ENCODE data around the gene FAM53A.

The FAM53A gene

DNA sequence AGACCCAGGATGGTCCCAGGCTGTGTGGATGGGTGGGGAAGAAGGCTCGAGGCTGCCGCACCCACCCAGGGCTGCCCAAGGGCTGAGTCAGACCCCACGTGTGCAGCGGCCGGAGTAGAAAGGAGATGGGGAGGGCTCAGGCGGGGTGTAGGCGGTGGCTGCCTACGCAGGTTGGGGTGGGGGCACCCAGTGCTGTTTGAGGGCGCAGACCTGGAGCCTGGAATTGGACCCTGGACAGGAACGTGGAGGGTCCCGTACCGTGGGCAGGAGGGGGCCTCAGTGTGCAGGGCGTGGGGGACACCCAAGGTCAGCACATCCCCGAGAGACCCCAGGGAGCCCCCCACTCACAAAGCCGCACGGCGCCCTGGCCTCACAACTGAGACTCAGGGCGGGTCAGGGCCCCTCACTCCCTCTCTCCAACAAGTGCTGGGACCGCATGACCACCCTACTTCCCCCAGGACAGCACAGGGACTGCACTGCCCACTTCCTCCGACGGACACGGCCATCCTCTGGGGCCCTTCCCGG lies 79.9 kb downstream of the FAM53A start:
- no peak for DNase-seq (ENCODE audit: low read depth)

DNA sequence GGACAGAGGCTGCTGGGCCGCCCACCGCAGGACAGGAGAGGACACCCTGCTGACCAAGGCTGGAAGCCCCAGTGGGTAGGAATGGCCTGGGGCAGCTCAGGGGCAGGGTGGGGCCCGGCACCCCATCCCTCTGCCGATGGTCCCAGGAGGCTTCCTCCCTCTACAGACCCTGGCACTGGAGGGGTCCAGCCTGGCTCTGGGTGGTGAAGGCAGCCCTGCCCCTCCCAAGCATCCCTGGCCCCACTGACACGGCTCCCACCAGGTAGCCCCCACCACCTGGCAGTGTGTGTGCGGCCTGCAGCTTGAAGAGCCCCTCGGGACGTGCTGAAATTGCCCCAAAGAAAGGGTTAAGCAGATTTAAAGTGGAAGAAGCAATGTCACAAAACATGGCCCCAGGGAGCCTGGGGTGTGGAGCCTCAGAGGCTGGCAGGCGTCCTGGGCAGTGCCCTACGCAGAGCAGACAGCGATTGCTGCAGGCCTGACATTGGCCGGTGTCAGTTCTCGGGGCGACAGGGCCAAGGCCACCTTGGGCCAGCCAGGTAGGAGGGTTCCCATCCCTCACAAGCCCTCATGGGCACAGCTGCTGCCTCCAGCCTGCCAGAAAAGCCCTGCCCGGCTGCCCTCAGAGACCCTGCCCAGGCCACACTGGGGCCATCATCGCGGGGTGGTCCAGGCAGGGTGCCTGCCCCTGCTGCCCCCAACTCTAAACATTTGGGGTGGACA lies 80.5 kb downstream of the FAM53A start:
- DNase-seq (ENCODE audit: low read depth) = no peak

DNA sequence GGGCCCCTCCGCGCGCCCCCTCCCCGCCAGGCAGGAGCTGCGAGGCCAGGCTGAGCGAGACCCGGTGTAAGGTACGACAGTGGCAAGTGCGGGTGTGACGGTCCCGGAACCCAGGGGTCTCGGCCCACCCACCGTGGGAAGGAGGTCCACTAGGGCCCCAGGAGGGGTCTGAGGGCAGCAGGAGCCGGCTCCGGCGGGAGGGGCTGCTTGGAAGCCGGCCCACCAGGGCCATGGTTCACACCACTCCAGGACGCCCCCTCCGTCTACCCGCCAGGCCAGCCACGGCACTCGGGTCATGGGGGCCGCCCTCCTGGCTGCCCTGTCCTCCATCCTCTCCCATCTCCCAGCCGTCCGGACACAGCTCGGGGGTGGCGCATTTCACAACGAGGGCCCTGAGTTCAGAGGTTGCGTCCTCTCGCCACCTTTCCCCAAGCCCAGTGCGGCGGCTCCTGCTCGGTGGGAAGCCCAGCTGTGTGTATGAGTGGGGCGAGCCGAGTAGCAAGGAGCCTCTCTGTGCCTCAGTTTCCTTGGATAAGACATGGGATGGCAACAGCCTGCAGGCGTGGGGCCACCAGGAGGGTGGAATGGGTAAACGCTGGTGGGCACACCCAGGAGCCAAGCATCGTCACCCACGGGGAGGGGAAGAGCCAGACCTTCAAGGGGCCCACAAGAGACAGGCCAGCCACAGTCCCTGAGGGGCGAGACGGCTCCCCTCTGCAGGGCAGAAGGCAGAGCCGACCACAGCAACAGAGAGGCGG lies 81.3 kb downstream of the FAM53A start:
- no peak for DNase-seq (ENCODE audit: low read depth)

DNA sequence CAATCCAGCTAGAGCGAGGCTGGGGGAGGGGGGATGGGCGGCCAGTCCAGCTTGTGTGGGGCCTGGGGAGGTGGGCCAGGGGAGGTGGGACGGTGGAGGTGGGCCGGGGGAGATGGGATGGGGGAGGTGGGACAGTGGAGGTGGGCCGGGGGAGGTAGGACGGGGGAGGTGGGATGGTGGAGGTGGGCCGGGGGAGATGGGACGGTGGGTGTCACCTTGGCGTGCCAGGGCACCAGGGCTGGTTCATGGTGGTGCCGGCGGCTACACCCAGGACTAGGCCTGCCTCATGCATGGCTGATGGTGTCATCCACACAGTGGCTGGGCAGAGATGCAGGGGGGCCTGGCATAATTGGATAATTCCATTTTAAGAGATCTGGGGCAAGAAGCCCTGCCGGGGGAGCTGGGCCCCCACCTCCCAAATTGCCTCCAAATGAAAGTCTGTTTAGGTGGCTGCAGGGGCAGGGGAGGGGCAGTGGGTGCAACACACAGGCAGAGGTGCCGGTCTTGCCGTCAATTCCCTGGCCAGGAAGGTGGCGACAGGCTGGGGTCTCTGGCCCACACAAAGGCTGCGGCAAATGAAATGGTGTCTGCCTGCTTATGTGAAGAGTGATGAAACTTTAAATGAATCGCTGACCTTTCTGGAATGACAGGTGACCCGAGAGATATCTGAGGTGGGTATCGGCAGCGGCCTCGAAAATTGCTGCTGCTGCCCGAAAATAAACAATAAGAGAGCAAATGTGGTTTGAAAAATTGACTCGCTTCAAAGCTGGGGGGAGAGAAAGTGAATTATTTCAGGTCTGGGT lies 82.1 kb downstream of the FAM53A start:
- no peak for DNase-seq (ENCODE audit: low read depth)

DNA sequence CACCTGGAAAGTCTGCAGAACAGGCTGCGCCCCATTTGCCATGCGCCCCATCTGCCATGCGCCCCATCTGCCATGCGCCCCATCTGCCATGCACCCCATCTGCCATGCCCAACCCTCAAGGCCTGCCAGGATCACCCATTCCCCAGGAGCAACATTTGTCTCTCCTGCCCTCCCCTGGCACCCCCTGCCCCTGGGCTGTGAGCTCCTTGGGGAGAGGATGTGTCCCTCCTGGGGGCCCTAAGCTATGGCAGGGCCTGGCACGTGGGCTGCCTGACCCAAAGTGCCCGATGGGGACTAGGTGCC lies 82.6 kb downstream of the FAM53A start:
- DNase-seq (ENCODE audit: low read depth) = no peak

DNA sequence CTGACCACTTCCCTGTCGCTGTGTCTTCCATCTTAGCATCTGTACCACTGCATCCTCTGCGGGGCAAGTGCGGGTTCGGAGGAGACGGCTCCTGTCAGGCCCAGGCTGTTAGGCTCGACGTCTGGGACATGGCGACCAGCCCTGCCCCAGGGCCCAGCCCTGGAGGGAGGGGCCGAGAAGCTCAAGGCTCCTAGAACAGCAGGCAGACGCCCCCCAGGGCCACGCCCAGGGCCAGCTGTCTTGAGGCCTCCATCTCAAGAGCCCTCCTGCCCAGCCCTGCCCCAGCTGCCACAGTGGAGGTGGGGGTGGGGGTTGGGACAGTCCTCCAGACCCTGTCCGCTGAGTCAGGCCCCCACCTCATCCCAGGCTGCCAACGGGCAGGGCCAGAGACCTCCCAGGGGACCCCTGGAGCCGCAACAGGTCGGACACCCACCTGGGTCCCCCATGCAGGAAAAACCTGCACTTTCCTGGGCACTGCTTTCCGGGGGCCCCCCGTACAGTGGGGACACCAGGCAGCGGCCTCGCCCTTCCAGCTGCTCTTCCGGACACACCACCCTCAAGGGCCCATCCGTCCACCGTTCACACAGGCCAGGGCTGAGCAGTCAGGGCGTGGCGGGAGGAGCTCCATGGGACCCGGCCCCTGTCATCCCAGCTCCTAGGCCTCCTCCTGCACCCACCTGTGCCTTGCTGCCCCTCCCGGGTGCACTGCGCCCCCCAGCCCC lies 83.1 kb downstream of the FAM53A start:
- DNase-seq (ENCODE audit: low read depth) = no peak

DNA sequence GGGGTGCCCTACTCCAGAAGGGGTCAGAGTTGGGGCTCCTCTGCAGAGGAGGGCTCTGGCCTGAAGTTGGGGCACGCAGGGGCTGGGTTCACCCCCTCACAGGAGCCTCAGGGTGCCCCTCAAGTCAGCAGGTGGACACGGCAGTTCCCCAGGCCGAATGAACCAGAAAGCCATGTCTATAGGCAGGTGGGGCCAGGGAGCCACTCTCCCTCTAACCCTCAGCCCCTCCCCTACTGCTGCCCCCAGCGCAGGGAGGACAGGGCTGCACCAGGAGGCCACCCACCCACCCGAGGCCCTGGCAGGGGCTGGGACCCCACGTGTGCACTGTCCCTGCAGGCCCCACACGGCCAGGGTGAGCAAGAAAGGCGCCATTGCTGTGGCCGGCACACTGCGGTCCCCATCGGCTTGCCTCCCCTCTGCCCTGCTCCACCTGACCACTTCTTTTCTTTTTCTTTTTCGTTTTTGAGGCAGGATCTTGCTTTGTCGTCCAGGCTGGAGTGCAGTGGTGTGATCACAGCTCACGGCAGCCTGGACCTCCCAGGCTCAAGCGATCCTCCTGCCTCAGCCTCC lies 83.8 kb downstream of the FAM53A start:
- DNase-seq (ENCODE audit: low read depth) = no peak

DNA sequence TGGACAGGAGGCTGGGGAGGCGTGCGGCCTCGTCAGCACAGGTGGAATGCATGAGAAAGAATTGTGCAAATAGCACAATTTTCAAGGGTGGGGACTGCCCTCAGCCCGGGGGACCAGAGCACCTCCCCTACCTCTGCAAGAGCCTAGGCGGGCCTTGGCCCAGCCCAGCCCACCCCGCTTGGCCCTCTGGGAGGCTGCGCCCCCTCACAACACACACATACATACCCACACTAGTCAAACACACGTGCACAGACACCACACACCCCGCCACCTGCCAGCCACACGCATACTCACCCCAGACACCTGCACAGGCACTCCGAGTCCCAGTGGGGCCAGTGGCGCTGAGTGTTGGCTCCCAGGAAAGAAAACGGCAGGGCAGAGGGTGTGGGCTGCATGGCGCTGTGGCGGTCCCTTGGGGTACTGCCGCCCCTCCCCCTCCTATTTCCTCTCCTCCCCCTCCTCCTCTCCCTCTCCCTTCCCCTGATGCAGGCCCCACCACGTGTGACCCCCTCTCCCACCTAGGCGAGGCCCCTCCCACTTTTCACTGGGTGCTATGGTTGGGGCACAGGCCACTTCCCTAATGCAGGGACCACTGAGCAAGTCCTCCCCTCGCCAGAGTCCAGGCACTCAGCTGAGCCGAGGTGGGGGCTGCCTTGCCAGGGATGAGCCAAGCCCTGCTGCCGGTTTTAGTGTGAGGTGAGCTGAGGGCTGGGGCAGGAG lies 84.5 kb downstream of the FAM53A start:
- no peak for DNase-seq (ENCODE audit: low read depth)

DNA sequence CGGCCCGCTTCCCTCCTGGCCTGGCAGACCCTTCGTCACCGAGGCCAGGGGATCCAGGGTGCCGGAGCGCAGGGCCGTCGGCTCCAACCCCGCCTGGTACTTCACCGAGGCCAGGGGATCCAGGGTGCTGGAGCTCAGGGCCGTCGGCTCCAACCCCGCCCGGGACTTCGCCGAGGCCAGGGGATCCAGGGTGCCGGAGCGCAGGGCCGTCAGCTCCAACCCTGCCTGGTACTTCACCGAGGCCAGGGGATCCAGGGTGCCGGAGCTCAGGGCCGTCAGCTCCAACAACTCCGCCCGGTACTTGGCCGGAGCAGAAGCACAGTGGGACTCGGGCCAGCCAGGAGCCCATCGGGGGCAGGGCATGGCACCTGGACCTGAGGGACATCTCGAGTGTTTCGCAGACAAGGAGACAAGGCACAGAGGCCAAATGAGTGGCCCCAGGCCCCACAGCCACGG lies 85.1 kb downstream of the FAM53A start:
- no peak for DNase-seq (ENCODE audit: low read depth)

DNA sequence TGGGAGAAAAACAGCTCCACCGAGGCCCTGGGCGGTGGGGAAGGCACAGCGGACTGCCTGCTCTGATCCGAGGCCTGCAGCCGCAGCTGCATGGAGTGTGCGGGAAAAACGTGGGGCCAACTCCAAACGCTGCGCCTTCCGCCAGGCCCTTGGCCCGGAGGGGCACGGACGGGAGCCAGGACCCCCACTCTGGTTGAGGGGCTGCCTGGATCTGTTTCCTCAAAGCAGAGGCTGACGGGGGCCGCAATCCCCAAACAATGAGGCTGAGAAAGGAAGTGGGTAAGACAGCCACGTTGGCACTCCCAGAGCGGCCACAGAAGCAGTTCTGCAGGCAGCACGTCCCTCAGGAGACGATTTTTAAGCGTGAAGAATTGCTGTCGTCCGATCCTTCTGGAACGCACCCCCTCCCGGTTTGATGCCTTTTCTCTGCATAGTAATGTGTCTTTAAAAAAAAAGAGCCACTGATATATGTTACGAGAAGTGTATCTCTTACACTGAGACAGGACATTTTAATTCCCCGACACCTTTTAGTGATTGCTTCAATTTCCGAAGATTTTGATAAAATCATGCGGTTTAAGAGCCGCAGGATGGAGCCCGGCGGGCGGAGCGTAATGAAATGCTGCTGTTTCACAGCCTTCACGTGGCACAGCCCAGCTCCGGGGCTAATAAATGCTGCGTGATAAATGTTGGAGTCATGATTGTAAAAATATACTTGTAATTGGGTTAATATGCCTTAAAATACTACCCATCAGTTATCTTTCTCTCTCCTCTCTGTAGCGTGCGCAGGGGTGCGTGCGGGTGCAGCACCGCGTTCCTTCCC lies 85.7 kb downstream of the FAM53A start:
- DNase-seq (ENCODE audit: low read depth) = no peak

DNA sequence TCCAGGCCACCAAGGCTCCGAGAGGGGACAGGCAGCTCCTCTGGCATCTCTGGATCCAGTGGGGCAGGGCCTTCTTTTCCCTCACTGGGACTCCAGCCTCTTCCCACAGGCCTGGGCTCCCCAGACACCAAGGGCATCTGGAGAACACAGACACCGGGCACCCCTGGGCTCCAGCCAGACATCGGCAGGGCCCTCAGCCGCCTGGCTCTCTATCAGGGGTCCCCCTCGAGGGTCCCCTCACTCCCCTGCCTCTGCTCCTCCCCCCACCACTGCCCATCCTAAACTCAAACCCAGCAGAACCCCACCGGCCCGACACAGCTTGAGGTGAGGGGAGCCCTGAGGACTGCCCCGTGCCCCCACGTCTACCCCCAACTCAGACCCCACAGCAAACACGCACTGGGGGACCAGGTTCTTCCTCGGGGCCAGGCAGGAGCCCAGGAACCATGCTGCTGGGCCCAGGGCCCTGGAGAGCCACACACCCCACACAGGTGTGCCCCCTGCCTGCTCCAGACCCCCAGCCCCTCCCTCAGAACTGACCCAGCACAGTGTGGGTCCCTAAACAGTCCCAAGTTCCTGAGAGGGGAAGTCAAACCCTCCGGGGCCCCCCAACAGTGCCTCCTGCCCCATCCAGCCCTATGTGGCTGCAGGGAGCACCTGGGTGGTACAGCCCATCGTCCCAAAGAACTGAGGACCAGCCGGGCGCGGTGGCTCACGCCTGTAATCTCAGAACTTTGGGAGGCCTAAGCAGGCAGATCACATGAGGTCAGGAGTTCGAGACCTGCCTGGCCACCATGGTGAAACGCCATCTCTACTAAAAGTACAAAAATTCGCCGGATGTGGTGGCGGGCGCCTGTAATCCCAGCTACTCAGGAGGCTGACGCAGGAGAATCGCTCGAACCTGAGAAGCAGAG lies 86.8 kb downstream of the FAM53A start:
- no peak for DNase-seq (ENCODE audit: low read depth)

DNA sequence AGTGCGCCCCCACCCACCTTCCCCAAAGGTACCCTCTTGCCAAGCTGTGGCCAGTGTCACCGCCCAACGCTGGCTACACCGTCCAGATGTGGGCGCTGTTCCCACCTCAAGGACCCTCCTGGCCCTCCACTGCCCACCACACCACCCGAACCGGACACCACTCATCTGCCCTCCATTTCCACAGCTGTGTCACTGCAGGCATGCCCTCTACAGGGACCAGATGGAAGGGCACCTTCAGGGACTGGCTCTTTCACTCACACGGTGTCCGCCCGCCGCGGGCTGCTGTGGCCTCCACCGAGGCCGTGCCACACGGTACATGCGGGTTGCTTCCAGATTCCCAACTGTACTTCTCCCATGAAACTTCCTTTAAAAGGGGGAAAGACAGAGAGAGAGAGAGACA lies 87.7 kb downstream of the FAM53A start:
- DNase-seq (ENCODE audit: low read depth) = no peak

DNA sequence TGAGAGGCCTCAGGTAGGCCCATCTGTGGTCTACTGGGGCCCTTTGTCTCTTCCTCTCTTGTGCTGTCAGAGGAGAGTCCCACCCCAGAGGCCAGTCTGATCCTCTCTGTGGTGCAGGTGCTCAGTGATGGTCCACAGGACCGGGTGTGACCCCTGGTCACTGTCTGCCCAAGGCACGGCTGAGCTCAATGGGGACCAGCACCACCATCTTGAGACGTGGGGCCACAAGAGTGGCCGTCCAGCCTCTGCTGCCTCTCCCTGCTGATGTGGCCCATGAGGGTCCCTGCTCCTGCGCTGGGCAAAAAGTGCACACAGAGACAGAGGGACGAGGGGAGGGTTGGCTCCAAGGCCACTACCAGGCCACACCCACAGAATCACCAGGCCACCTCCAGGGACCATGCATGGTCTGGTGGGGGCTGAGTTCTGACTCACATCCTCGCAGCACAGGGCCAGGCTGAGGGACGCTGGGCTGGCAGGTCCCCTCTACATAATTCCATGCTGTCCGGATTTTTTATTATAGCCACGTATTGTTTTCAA lies 88.3 kb downstream of the FAM53A start:
- DNase-seq (ENCODE audit: low read depth) = no peak

DNA sequence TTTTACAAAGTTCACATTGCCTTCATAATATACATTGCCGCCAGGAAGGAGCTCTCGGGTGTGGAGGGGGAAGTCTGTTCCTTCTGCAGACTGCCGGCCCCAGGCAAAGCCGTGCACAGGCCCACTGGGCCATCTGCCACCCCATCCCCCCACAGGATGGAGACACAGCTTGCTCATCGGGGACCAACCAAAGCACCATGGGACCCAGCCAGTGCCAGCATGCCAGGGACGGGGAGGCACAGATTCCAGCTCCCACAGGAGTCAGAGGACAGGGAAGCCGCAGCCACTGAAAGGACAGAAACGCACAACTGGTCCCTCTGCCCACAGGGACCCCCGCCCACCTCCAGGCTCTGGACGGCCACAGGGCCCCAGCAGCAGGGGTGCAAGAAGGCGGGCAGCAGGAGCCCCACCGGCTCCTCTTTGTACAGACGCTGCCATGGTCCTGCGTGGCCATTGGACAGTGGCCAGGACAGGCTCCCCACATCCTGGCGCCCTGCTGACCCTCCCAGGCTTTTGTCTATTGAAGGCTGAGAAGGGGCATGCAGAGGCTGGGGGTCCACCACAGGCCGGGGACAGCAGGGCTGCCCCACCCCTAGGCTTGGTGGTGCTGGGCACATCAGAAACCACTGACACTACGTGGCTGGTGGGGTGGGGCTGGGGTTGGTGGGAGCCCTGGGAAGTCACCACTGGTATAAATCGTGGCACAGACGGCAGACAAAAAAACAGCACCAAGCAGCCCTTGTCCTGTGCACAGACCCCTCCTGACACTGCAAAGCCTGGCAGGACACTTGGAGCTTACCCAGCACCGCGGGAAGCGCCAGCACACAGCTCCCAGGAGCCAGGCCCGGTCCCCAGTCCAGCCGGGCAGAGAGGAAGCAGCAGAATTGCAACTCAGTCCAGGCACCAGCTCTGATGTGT lies 89.0 kb downstream of the FAM53A start:
- no peak for DNase-seq (ENCODE audit: low read depth)

DNA sequence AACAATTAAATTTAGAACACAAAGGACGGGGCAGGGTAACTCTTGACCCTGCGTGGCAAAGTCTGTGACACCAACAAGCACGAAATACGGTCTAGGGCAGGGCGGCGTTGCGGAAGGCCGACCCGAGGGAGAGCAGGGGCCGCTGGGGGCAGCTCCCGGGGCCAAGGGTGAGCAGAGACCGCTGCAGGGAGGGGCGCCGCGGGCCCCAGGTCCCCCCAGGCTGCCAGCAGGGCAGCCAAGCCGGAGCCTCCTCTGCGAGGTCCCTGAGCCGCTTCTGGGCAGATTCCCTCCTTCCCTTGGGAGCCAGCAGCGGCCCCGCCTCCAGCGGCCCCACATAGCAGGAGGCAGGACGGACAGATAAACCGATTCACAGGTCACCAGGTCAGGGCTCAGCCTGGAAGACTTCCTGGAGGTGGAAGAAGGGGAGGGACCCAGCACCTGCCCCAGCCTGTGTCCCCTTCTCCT lies 90.2 kb downstream of the FAM53A start:
- no peak for DNase-seq (ENCODE audit: low read depth)

DNA sequence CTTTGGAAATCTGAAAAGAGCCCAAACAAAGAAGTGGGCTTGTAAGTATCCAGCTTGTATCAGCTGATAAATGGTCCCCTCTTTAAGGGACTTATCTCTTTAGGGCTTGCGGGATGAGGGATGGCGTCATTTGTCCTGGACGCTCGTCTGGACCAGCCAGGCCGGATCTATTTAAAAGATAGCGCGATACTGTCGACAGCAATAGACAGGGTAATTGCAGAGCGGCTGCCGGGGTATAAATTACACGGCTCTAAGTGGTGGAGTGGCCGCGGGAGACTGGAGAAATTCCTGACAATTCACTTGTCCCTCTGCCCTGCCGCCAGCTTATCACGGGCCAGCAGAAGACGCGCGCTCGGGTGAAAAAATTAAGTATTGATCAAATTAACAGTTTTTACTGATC lies 90.7 kb downstream of the FAM53A start:
- no peak for DNase-seq (ENCODE audit: low read depth)

DNA sequence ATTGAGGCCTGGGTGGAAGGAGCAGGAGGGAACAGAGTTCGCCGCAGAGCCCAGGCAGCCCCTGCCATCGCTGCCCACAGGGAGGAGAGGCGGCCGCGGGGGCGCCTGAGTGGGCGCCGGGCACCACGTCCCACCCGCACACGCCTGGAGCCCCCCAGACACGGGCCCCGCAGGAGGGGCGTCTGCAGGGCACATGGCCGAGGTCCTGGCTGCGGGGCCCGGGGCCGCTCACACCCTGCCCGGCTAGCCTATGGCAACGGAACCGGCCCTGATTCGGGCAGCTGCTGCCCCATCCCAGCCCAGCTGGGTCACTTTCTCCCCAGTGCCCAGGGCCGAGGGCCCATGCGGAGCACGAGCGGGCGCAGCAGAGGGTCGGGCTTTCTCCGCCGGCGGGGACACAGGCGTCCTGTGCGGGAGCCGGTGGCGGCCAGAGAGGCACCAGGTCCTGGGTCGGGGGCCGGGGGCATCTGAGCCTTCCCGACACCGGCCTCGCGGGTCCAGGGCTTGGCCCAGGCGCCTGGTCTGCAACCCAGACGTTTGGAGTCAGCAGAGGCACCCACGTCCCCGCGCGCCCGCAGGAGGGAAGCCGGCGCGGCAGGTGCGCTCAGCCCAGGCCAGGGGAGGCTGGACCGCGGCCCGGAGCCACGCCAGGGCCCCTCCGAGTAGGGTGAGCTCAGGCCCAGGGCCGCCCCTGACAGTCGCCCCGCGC lies 91.2 kb downstream of the FAM53A start:
- DNase-seq (ENCODE audit: low read depth) = no peak
